Measurements from ENCODE around the gene MLNR.

MLNR gene

GRCh38 chr13:49234741-49235140, 14.6 kb downstream of the MLNR start:
- DNase-seq: no peak

DNA sequence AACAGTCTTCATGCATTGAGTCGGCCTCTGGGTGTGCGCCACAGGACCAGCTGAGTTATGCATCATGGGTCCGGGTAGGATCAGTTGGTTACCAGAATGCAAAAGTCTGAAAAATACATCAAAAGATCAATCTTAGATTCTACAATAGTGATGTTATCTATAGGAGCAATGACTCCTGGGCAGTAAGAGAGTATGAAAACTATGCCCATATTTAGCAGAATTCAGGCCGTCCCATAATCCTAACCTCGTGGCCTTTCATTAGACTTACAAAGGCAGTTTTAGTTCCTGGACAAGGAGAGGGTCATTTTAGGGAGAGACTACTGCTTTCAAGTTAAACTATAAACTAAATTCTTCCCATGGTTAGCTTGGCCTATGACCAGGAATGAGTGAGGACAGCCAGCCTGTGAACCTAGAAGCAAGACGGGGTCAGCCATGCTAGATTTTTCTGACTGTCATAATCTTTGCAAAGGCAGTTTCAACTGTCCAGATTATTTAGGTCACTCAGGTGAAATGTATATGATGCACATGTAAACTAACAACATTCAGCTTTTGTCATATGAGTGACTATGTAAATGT, 15.8 kb downstream of the MLNR start:
- DNase-seq: no peak

DNA sequence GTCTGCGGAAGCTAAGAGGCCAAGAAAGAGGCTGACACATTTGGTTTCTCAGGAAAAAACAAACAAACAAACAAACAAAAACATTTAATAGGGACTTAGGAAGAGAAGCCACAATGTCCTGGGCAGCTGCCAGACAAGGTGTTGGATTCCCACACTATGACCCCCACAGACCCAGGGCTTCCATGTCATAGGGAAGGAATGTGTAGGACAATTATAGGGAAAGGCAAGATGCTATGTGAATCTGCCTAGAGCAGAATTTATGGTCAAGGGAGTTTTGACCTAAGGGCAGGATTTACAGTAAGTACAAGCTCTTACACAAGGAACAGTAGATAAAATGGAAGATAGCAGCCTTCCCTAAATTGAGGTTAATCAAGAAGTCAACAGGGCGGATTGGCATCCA, 18.5 kb downstream of the MLNR start:
- DNase-seq: no peak

DNA sequence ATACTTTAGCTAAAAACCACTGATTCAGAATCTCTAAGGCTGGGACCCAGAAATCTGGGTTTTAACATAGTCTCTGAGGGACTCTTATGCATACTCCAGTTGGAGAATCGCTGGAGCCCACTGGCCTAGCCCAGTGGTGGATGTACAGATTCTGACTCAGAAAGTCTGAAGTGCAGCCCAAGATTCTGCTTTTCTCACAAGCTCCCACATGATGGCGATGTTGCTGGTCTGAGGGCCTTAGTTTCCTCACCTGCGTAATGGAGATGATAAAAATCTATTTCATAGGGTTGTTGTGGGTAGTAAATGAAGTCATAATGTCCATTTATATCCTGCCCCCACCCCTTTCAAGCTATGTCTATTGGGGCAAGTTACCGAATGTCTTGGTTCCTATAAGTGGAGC, 19.9 kb downstream of the MLNR start:
- peak; percentile 42 for DNase-seq

DNA sequence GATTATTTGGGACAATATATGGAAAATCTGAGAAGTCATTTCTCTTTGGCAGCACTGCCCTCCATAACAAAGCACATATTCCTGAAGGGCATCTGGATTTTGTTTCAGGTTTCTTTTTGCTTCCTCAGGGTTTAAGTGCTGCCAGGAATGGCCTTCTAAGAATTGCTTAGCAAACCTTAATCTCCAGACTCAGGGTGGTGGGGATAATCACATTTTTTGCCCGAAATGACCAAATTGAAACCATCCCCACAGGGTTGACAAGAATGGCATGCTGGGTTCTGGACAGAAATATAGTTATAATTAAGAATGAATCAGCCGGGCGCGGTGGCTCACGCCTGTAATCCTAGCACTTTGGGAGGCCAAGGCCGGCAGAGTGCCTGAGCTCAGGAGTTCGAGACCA, 21.2 kb downstream of the MLNR start:
- no peak for DNase-seq

GRCh38 chr13:49245101-49245500, 25.0 kb downstream of the MLNR start:
- DNase-seq: no peak

- DNase-seq: peak; percentile 3
Observed at GRCh38 chr13:49246850-49247642, 26.9 kb downstream of the MLNR start.

- peak; percentile 98 for DNase-seq
Observed at GRCh38 chr13:49247643-49248621, 27.8 kb downstream of the MLNR start, which contains the start of gene CDADC1. CDADC1 (plus strand) TSS chr13:49247925; CDS start chr13:49248038, 113 bp downstream.

DNA sequence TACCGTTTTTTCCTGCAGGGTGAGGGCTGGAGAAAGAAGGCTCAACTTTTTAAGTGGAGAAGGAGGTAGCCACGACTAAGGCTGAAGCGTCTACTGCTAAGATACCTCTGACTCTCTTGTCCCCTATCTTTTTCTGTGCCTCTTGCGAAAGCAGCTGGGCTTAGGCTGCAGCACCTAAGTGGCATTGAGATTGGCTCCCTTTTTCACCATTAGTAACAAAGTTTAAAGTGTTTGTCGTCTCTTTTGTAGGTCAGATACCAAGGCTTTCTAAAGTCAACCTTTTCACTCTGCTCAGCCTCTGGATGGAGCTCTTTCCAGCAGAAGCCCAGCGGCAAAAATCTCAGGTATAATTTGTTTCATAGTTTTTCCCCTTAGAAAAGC, 28.5 kb downstream of the MLNR start:
- no peak for DNase-seq

GRCh38 chr13:49251326-49251725, 31.2 kb downstream of the MLNR start:
- DNase-seq: no peak

- no peak for DNase-seq
Observed at GRCh38 chr13:49253310-49253709, 33.2 kb downstream of the MLNR start.

DNA sequence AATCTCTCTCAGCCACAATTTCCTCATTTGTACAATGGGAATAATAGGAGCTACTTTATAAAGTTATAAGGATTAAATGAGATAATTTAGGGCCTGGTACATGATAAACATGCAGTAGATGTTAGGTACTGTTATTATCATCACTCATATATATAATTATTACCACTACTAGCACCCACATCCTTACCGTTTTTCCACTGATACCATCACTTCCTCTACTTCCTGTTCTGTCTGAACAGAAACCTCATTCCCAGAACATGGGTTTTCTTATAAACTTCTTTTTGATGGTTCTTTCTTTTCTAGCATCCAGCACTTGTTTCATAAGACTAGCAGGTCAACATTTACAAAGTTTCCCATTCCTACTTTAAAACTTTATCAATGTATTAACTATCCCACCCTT, 33.9 kb downstream of the MLNR start:
- DNase-seq: no peak

DNA sequence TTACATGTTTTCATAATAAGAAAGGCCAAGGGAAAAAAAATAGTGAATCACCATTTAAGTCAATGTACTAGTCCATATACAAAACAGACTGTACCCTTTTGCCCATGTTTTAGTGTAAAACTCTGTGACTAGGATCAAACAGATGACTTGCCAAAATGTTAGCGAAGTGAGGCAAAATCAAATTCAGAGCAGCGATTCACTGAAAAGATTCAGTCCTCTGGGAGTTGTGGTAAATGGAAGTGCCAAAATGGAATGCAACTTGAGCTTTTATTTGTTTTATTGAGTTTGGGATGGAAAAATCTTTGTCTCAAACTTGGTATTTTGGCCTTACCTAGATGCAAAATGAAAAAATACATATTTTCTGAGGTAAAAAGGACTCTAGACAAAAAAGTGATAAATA, 36.7 kb downstream of the MLNR start:
- DNase-seq: no peak

DNA sequence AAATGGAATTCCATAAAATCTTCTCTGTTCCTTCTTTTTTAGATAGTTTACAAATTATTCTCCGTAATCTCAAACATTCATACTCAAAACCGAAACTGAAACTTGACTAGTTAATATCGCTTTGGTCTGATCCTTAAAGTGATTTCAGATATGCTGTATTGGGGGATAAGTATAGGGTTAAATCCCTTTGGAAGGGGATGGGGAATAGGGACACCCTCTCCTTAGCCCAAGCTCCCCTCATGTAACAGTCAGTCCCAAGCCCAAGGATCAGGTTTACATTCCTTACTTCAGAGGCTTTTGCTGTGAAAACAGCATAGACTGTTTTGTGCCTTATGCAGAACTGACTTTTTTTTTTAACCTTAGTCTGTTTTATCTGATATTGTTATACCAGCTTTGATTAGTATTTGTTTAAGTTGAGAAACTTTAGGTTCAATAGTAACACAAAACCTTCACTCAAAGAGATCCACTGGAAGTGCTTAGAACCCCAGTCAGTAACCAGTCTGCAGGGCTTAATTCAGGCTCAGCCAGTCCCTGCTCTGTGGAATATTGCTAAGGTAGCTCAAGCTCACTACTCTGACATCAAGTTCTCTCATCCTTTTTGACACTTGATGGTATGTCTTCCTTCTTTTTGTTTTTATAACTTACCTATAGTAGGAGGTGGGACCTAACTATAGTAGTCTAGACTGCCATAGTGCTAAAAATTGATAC, 38.1 kb downstream of the MLNR start:
- peak; percentile 66 for DNase-seq

DNA sequence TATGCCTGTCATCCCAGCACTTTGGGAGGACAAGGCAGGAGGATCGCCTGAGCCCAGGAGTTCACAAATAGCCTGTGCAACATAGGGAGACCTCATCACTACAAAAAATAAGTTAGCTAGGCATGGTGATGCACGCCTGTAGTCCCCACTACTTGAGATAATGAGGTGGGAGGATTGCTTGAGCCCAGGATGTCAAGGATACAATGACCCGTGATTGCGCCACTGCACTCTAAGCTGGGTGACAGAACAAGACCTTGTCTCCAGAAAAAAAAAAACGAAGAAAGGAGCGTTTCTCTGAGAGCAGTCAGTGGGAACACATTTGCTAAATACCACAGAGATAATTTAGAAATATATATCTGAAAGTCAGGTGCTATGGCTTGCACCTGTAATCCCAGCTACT, 39.4 kb downstream of the MLNR start:
- DNase-seq: no peak

GRCh38 chr13:49262634-49263033, 42.5 kb downstream of the MLNR start:
- no peak for DNase-seq

DNA sequence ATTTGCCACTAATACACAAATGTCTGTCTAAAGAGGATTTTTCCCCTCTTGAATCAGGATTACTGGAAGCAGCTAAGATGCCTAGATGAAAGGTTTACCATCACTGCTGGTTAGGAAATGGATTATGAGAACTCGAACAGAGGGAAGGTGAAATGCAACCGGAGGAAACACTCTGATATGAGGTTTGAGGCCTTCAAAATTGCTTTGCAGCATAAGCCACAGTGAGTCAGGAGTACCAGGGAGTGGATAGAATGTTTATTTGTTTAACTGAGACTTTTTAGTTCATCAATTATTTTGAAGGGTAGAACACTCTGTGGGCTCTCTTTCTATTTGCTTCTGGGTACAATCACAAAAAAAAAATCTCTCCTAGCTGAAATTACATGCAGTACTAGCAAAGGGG, 45.7 kb downstream of the MLNR start:
- DNase-seq: no peak

- no peak for DNase-seq
Observed at GRCh38 chr13:49271264-49271663, 51.1 kb downstream of the MLNR start.
